T-helper 1 cell treated with Interleukin-12 subunit alpha and Interleukin-12 subunit beta and Interleukin-4 antibody, amounts not matched to agents 30 μg/mL and 1 μg/mL, for 36 hours (primary cell): Measurements from ENCODE around the gene MRPL55.

Experiments
- H3K27ac Mint-ChIP-seq: one replicate; pipeline ENCODE4 v1.8.0; 2021; ENCODE audit warnings: mild to moderate bottlenecking, mixed read lengths
- H3K27me3 Mint-ChIP-seq: one replicate; pipeline ENCODE4 v1.8.0; 2021; ENCODE audit warnings: low read depth, mixed read lengths
- H3K36me3 Mint-ChIP-seq: one replicate; pipeline ENCODE4 v1.8.0; 2021; ENCODE audit warnings: low read depth, mixed read lengths
- H3K4me1 Mint-ChIP-seq: one replicate; pipeline ENCODE4 v1.8.0; 2021; ENCODE audit warnings: low read depth, mixed read lengths
- H3K4me3 Mint-ChIP-seq: one replicate; pipeline ENCODE4 v1.8.0; 2021; ENCODE audit warnings: mild to moderate bottlenecking, moderate library complexity, mixed read lengths
- H3K9me3 Mint-ChIP-seq: one replicate; pipeline ENCODE4 v1.8.0; 2021; ENCODE audit warnings: mixed read lengths

Gene MRPL55

GRCh38 chr1:228061411-228062084, 47.6 kb downstream of the MRPL55 start:
- no peaks in the 10 kb centered on the region for H3K9me3 Mint-ChIP-seq
- H3K4me3 Mint-ChIP-seq: peak overlapping the region; percentile 54
- H3K27ac Mint-ChIP-seq: no peak overlapping the region
- H3K36me3 Mint-ChIP-seq: no peaks in the 10 kb centered on the region
- peaks cover 40% of the 10 kb centered on the region for H3K27me3 Mint-ChIP-seq
- peaks cover 2% of the 10 kb centered on the region for H3K4me1 Mint-ChIP-seq

DNA sequence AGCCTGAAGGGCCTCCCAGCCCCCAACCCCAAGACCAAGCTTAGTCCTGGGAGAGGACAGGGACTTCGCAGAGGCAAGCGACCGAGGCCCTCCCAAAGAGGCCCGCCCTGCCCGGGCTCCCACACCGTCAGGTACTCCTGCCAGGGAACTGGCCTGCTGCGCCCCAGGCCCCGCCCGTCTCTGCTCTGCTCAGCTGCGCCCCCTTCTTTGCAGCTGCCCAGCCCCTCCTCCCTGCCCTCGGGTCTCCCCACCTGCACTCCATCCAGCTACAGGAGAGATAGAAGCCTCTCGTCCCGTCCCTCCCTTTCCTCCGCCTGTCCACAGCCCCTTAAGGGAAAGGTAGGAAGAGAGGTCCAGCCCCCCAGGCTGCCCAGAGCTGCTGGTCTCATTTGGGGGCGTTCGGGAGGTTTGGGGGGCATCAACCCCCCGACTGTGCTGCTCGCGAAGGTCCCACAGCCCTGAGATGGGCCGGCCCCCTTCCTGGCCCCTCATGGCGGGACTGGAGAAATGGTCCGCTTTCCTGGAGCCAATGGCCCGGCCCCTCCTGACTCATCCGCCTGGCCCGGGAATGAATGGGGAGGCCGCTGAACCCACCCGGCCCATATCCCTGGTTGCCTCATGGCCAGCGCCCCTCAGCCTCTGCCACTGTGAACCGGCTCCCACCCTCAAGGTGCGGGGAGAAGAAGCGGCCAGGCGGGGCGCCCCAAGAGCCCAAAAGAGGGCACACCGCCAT, 48.5 kb downstream of the MRPL55 start:
- Mint-ChIP-seq H3K4me1 (peaks cover 2% of the 10 kb centered on the region), H3K4me3 (peak overlapping the region; percentile 54), H3K27ac (no peak overlapping the region), H3K27me3 (peaks cover 47% of the 10 kb centered on the region), H3K36me3 (no peaks in the 10 kb centered on the region), H3K9me3 (no peaks in the 10 kb centered on the region)

- Mint-ChIP-seq H3K9me3 (no peaks in the 10 kb centered on the region), H3K4me3 (peak overlapping the region; percentile 53), H3K27me3 (peaks cover 52% of the 10 kb centered on the region)
Measured at GRCh38 chr1:228059634-228060457, 49.3 kb downstream of the MRPL55 start.

GRCh38 chr1:228058949-228059633, 50.0 kb downstream of the MRPL55 start:
- no peak overlapping the region for H3K27ac Mint-ChIP-seq

More at GRCh38 chr1:228059634-228060457, 49.3 kb downstream of the MRPL55 start:
- Mint-ChIP-seq H3K27ac (no peak overlapping the region), H3K4me1 (peaks cover 2% of the 10 kb centered on the region), H3K36me3 (no peaks in the 10 kb centered on the region)

GRCh38 chr1:228058172-228058948, 50.7 kb downstream of the MRPL55 start:
- Mint-ChIP-seq H3K36me3 (no peaks in the 10 kb centered on the region), H3K4me3 (peak overlapping the region; percentile 15), H3K9me3 (no peaks in the 10 kb centered on the region), H3K27me3 (peaks cover 52% of the 10 kb centered on the region), H3K4me1 (peaks cover 2% of the 10 kb centered on the region), H3K27ac (no peak overlapping the region)

More at GRCh38 chr1:228058949-228059633, 50.0 kb downstream of the MRPL55 start:
- Mint-ChIP-seq H3K9me3 (no peaks in the 10 kb centered on the region), H3K36me3 (no peaks in the 10 kb centered on the region), H3K27me3 (peaks cover 52% of the 10 kb centered on the region), H3K4me3 (no peak overlapping the region), H3K4me1 (peaks cover 2% of the 10 kb centered on the region)
